Measurements from ENCODE around the gene GCSAML.

The GCSAML gene

GRCh38 chr1:247574664-247575063, 25.7 kb downstream of the GCSAML start:
- DNase-seq (ENCODE audit: low spot score), result no peak

- peak; percentile 5 for DNase-seq (ENCODE audit: low spot score)
Measured at GRCh38 chr1:247576514-247576913, 27.6 kb downstream of the GCSAML start.

GRCh38 chr1:247578946-247579460, 30.1 kb downstream of the GCSAML start:
- no peak for DNase-seq (ENCODE audit: low spot score)

GRCh38 chr1:247588060-247588459, 39.1 kb downstream of the GCSAML start, which contains the start of gene OR2G2:
OR2G2 (plus strand) TSS chr1:247588360; CDS start chr1:247588360, 0 bp downstream.
- no peak for DNase-seq (ENCODE audit: low spot score)

- no peak for DNase-seq (ENCODE audit: low spot score)
Measured at GRCh38 chr1:247605286-247605685, 56.4 kb downstream of the GCSAML start, which contains the start of gene OR2G3. OR2G3 (plus strand) TSS chr1:247605586; CDS start chr1:247605586, 0 bp downstream.

DNA sequence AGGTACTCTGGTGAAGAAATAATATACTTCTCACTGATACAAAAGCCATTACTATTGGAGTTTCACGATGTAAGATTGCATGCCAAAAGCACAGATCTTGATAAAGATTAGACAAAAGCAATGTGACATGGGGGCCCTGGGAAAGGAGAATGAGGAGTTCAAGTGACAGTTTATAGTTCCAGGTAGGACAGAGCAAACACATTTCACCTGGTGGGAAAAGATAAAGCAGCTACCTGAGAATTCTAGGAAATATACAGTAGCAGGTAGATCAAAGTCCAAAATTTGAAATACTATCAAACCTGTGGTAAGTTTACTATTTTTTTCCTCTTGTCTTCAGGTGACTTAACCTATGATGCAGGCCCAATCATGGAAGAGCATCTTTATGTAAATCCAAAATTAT, 64.5 kb downstream of the GCSAML start:
- DNase-seq (ENCODE audit: low spot score), result no peak

- no peak for DNase-seq (ENCODE audit: low spot score)
Measured at GRCh38 chr1:247614625-247615024, 65.7 kb downstream of the GCSAML start.

Data from hepatic stellate cell (primary cell).